SK-N-MC (cell line): ENCODE results near the gene C16orf95.

ENCODE experiments used
- DNase-seq: peaks from one replicate; pipeline ENCODE4 v3.0.0-alpha.2; 2011; ENCODE audit warnings: low read depth, low spot score
- H3K27ac ChIP-seq: fragments of 200-600 bp; sonication (generic); 2 replicates; pipeline ENCODE4 v1.5.1; 2016; ENCODE audit warnings: mixed run types
- H3K36me3 ChIP-seq: fragments of 200-600 bp; sonication (generic); 2 replicates; pipeline ENCODE4 v1.6.1; 2017; ENCODE audit warnings: antibody characterized with exemption, low read length, mixed read lengths; ENCODE audit not compliant: insufficient read depth
- H3K4me3 ChIP-seq: fragments of 200-600 bp; sonication (generic); 2 replicates; pipeline ENCODE4 v1.5.1; 2016
- H3K9ac ChIP-seq: fragments of 200-600 bp; sonication (generic); 2 replicates; pipeline ENCODE4 v1.8.0; 2017; ENCODE audit warnings: mixed run types, mixed read lengths; ENCODE audit not compliant: insufficient read length
- H3K9me3 ChIP-seq: fragments of 200-600 bp; sonication (generic); 2 replicates; pipeline ENCODE4 v1.6.1; 2017; ENCODE audit warnings: low read depth, mild to moderate bottlenecking, antibody characterized with exemption, low read length, moderate library complexity, mixed read lengths
- EZH2 ChIP-seq: fragments of 200-600 bp; sonication (generic); IDR thresholded peaks from one replicate; pipeline ENCODE4 v1.6.1; 2017; ENCODE audit warnings: antibody characterized with exemption
- FOXP2 ChIP-seq: optimal IDR thresholded peaks from 2 replicates; pipeline ENCODE3; 2011; ENCODE audit warnings: mild to moderate bottlenecking, moderate library complexity; ENCODE audit not compliant: insufficient read depth; ENCODE audit errors: extremely low read length, control extremely low read depth
- POLR2AphosphoS5 ChIP-seq: IDR thresholded peaks from 2 replicates; pipeline ENCODE4 v1.6.1; 2012; ENCODE audit warnings: mild to moderate bottlenecking, low read depth, low read length, borderline replicate concordance

The C16orf95 gene

DNA sequence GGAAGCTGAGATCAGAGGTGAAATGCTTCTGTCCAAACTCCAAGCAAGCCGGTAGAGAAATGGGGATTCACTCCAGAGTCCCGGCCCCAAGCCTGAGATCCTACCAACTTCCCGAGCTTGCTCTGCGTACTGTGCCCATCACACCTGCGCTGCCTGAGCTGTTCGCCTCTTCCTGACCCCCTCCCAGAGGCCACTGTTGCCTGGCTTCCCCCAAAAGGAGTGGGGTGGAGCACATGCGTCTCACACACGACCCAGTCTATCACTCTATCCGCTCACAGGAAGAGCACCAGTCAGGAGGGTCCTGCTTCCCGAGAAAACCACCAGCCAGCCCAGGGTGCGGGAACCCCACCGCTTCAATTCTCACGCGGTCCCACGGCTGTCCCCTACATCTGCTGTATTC is 13.5 kb upstream of the C16orf95 start:
- no peak overlapping the region for H3K9ac ChIP-seq
- TF ChIP-seq EZH2 (no peak), FOXP2 (no peak), POLR2AphosphoS5 (no peak)
- no peaks in the 10 kb centered on the region for H3K9me3 ChIP-seq
- DNase-seq = no peak
- H3K4me3 ChIP-seq = no peak overlapping the region
- no peak overlapping the region for H3K27ac ChIP-seq
- H3K36me3 ChIP-seq = no peaks in the 10 kb centered on the region

DNA sequence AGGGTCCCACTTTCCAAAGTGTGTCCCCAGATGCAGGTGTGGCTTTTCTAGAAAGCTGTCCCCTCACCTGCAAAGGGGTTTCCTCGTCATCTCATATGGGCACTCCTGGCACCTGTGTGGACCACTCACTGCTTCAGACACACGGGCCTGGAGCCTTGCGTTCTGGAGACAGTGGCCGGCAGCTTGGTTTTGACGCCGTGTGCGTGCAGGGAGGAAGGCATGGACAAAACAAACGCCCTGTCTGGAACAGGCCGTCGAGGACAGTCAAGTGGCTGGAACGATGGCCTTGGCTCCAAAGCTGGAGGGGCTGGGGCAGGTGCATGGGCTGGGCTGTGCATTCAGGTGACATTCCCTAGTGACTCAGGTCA is 13.0 kb upstream of the C16orf95 start:
- no peak overlapping the region for H3K4me3 ChIP-seq
- H3K36me3 ChIP-seq = no peaks in the 10 kb centered on the region

DNA sequence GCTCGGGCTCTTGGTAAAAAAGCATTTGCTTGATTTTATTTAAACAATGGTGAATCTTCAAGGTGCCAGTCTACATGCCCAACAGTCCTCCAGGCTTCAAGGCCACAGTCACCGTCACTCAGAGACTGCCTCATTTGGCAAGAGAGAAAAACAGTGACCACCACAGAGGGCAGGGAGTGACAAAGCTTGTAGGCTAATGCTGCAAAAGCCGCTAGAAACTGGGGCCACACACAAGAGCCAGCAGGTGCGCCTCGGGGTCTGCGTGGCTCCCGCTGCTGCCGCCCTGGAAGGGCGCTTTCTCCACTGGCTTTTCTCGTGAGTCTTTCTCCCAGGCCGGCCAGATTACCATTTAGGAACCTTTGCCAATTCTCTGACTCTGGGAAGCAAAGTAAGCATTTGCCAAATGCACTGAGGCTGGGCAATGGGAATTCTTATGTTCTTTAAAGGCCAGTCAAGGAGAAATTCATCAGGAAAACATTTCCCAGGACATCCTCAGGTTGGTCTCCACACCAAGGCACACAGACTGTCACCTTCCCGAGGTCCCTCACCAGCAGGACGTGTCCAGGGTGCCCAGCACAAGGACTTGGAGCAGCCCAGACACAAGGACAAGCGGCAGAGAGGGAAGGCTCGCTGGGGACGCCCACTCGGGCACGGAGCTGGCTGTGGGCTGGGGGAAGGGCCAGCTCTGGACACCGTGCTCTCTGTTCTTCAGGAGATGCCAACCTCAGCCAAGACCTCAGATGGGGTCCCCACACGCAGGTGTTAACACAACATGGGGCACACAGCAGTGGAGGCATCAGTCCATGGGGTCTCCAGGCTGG is 12.5 kb upstream of the C16orf95 start:
- no peaks in the 10 kb centered on the region for H3K9me3 ChIP-seq
- no peak overlapping the region for H3K9ac ChIP-seq
- no peak for DNase-seq
- no peaks in the 10 kb centered on the region for H3K36me3 ChIP-seq
- TF ChIP-seq FOXP2 = no peak
- no peak for TF ChIP-seq EZH2
- TF ChIP-seq POLR2AphosphoS5 = no peak
- H3K27ac ChIP-seq = no peak overlapping the region
- H3K4me3 ChIP-seq = no peak overlapping the region

More for the DNA sequence above, 13.0 kb upstream of the C16orf95 start:
- Histone ChIP-seq H3K27ac (no peak overlapping the region), H3K9ac (no peak overlapping the region), H3K9me3 (no peaks in the 10 kb centered on the region)
- TF ChIP-seq FOXP2 = no peak
- TF ChIP-seq POLR2AphosphoS5 = no peak
- TF ChIP-seq EZH2 = no peak
- DNase-seq = no peak

DNA sequence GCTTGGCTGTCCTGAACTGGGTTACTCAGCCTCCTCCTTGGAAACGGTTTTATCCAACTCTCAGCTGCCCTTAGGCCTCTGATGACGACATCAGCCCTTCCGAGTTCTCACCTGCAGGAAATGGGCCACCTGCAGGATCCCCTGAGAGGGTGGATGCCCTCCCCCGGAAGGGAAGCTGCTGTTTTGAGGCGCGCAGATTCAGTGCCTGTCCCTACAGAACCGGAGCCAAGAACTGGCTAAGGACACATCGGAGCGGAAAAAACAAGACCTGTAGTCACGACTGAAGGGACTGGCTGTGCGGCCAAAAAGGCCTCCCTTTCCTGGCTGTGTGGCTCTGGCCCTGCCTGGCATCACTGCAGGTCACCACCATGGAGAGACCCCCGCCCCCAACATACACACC is 11.7 kb upstream of the C16orf95 start:
- Histone ChIP-seq H3K27ac (no peak overlapping the region), H3K9me3 (no peaks in the 10 kb centered on the region), H3K9ac (no peak overlapping the region), H3K36me3 (no peaks in the 10 kb centered on the region), H3K4me3 (no peak overlapping the region)
- no peak for TF ChIP-seq POLR2AphosphoS5
- TF ChIP-seq EZH2 = no peak
- no peak for TF ChIP-seq FOXP2
- no peak for DNase-seq

DNA sequence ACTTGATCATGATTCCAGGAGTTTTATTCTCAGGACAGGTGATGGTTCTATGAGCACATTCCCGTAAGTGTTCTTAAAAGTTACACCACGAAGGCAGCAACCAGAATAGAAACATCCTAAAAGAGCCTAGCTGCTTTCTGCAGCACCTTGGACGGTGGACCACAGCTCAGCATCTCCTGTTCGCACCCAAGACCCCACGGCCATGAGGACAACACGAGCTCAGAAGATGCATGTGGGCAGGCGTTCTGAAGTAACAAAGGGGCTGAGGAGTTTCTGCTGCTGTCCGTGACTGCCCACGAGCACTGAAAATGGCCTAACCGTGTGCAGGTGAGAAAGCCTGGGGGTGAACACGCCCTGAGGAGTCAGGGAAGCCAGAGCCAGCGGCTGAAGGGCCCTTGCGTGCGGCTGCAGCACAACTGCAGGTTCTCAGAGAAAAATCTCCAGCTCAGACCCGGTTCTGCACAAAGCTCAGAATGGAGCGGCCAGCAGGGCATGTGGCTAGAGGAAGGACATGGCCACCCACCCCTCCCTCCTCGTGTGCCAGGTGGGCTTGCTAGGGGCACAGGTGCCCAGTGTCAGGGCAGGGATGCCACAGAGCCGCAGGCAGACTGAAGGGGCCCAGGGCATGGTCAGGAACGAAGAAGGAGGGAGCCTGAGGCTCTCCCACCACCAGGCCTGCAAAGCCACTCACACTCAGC is 10.8 kb upstream of the C16orf95 start:
- no peak for TF ChIP-seq FOXP2
- TF ChIP-seq EZH2 = no peak
- no peak for TF ChIP-seq POLR2AphosphoS5
- no peak for DNase-seq
- Histone ChIP-seq H3K9ac (no peak overlapping the region), H3K9me3 (no peaks in the 10 kb centered on the region), H3K27ac (no peak overlapping the region), H3K4me3 (no peak overlapping the region), H3K36me3 (no peaks in the 10 kb centered on the region)

DNA sequence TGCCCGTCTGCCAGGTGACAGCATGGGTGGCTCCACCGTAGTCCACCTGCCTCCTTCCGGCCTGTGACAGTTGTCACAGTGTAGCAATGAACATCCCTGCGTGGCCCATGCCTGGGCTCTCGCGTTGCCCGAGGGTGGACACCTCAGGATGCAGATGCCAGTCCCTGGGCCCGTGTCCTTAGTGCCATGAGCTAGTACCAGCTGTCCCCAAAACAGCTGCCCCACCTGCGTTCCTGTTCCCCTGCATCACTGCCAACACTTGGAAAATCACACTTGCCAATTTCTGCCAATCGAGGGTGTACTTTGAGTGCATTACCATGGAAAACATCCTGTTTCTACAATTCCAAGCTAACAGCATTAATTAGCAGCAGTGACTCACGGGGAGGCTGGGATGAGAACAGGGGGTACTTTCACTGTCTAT is 9.0 kb upstream of the C16orf95 start:
- TF ChIP-seq POLR2AphosphoS5 (no peak), FOXP2 (no peak)
- no peak for DNase-seq
- no peak overlapping the region for H3K9ac ChIP-seq
- no peaks in the 10 kb centered on the region for H3K9me3 ChIP-seq
- no peaks in the 10 kb centered on the region for H3K36me3 ChIP-seq
- H3K4me3 ChIP-seq = no peak overlapping the region
- H3K27ac ChIP-seq = no peak overlapping the region

DNA sequence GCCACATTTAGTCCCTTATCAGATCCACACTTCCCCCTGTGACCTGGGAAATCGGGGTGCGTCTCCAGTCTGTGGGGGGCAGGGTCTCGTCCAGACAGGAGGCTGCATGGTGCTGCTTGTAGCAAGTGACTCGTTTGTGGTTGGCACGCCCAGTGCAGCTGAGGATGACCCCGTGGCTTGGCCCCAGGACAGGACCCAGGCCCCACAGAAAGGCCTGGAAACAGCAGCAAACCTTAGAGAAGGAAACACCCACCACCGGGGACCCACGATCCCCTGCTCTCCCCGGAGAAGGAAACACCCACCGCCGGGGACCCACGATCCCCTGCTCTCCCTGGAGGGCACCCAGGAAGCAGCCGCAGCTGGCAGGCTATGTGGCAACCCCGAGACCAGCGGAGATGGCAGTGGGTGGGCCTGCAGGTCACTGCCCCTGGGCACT is 8.2 kb upstream of the C16orf95 start:
- Histone ChIP-seq H3K27ac (no peak overlapping the region), H3K4me3 (no peak overlapping the region), H3K9me3 (no peaks in the 10 kb centered on the region), H3K36me3 (no peaks in the 10 kb centered on the region), H3K9ac (no peak overlapping the region)
- no peak for DNase-seq
- TF ChIP-seq POLR2AphosphoS5 = no peak
- TF ChIP-seq EZH2 = no peak
- TF ChIP-seq FOXP2 = no peak

DNA sequence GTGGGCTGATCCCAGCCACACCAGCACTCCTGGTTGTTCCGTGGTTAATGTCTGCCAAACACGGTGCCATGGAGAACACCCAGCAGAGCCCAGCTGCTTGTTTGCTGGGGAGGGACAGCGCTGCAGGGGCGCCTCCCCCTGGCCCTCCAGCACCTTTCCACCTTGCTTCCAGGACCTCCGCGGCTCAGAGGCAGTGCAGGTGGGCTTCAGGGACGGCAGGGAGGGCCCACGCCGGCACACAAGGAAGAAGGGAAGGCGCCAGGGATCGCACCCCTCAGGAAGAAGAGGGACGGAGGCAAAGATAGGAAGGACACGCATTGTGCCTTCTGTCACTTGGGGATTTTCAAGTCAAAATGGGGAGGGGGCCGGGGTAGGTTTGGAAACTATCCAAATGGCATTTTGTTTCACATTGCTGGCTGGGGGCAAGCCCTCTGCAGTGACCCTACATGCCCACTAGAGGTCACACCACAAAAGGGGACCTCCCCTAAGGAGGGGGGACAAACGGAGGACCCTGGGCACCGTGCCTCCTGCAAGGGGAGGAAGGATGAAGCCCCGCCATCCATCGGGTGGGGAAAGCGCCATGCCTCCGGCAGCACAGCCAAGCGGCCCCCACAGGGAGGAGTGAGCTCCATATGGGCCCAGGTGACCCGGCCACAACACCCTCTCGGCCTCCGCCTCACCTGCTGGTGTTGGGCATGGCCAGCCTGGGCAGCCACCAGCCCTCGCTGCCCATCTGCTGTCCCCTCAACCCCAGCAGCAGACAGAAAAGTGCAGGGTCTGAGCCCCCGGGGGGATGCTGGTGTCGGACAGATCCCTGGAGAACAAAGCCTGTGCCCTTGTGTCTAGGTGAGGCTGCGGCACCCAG is 7.5 kb upstream of the C16orf95 start:
- H3K9ac ChIP-seq = no peak overlapping the region
- H3K4me3 ChIP-seq = no peak overlapping the region
- TF ChIP-seq POLR2AphosphoS5 (no peak), FOXP2 (no peak), EZH2 (no peak)
- no peak overlapping the region for H3K27ac ChIP-seq
- no peak for DNase-seq
- H3K9me3 ChIP-seq = no peaks in the 10 kb centered on the region
- no peaks in the 10 kb centered on the region for H3K36me3 ChIP-seq
